PC-9 (cell line): ENCODE measurements around the gene ITPKA.

Experiments
- CTCF ChIP-seq: fragments of 200-600 bp; sonication (generic); conservative IDR thresholded peaks from 2 replicates; pipeline ENCODE4 v1.6.1; 2017; ENCODE audit warnings: mixed run types, antibody characterized with exemption, mild to moderate bottlenecking, moderate library complexity
- EZH2 ChIP-seq: fragments of 200-600 bp; sonication (generic); IDR thresholded peaks from 2 replicates; pipeline ENCODE4 v1.8.0; 2017; ENCODE audit warnings: antibody characterized with exemption, low read depth

- no peak for TF ChIP-seq CTCF
- TF ChIP-seq EZH2, result no peak
These were observed 3.3 kb upstream of the ITPKA start for GRCh38 chr15:41490355-41490754.
